GM13977 (cell line): ENCODE data around the gene KCNMA1.

Experiments used
- DNase-seq: peaks from one replicate; pipeline ENCODE4 v3.0.0; 2012; ENCODE audit warnings: low spot score
- in situ Hi-C: fragments of 300-500 bp; cut with MboI; formaldehyde crosslinking; loops from one replicate; pipeline ENCODE4 v1.12.0; 2022; ENCODE audit warnings: low sequenced_read_pairs, low pct_unique_long_range_greater_than_20kb, mixed read lengths, inconsistent platforms; ENCODE audit not compliant: unreplicated experiment
- TF ChIP-seq, protein P1 (sequence below): IDR thresholded peaks from 2 replicates; pipeline ENCODE4 v1.5.1; 2012; ENCODE audit warnings: mild to moderate bottlenecking, control low read depth; ENCODE audit not compliant: insufficient read depth; ENCODE audit errors: extremely low read depth, missing control alignments

The KCNMA1 gene

DNA sequence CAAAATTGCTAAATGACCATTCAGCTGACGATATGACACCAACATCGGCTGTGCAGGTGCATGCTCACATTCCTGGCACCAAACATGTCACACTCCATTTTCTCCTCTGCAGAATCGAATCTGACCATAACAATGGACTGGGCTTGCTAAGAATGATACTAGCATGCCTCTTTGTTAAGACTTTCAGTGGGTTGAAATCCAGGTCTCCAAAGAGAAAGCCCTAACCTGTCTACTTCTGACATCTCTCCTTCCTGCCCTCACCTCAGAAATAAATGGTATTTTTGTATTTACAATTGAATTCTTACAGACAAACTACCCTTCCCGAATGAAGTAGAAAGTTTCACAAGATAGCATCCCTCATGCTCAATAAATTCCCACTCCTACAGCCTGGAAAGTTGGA lies 373.9 kb downstream of the KCNMA1 start:
- TF ChIP-seq, protein P1, sequence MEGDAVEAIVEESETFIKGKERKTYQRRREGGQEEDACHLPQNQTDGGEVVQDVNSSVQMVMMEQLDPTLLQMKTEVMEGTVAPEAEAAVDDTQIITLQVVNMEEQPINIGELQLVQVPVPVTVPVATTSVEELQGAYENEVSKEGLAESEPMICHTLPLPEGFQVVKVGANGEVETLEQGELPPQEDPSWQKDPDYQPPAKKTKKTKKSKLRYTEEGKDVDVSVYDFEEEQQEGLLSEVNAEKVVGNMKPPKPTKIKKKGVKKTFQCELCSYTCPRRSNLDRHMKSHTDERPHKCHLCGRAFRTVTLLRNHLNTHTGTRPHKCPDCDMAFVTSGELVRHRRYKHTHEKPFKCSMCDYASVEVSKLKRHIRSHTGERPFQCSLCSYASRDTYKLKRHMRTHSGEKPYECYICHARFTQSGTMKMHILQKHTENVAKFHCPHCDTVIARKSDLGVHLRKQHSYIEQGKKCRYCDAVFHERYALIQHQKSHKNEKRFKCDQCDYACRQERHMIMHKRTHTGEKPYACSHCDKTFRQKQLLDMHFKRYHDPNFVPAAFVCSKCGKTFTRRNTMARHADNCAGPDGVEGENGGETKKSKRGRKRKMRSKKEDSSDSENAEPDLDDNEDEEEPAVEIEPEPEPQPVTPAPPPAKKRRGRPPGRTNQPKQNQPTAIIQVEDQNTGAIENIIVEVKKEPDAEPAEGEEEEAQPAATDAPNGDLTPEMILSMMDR, result no peak
- no peak for DNase-seq
- in situ Hi-C loops, result no loop called here

DNA sequence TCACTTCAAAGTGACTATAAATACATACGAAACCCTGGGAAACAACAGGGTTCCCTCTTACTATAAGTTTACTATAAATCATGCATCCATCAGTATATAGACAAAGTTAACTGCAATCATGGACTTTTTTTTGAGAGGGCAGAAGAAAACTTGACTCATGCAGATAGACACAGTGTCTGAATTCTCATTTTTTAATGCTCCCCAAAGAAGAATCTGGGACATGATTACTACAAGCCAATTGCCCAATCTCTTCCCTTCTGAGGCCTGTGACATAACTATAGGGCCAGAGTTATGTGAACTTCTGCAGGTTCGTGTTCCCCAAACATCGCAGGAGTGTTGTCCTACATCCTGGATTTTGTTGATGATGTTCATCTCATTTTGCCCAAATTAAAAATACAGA lies 376.5 kb downstream of the KCNMA1 start:
- in situ Hi-C loops, result no loop called here
- no peak for DNase-seq

DNA sequence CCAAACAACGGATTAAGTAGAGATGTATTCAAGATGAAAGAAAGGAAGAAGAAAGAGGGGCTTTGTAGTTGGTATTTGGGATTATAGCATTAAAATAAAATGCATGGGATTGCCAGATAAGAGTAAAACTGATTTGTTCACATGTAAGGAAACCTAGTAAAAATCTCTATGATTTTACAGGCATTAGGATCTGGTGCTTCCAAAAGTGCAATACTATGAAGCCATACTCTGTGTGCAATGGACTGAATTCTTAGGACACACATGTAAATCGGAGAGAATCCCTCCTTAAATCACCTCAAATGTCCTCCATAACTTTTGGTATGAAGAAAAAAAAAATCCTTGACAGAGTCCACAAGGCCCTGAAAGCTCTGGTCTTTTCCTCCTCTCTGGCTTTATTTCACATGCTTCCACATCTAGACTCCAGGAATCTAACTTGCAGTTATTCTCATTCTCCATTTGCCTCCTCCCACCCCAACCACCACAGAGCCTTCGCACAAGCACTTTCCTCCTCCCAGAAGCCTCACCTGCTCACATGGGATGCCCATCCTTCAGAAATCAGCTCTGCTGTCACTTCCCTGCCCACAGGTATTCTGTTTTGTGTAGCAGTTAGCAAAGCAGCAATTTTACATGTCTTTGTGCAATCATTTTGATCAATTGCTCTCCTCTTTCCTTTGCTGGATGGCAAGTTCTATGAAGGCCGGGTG lies 378.3 kb downstream of the KCNMA1 start:
- in situ Hi-C loops, result no loop called here
- TF ChIP-seq, protein P1, result no peak
- DNase-seq, result no peak

More for the DNA sequence above, 376.5 kb downstream of the KCNMA1 start:
- TF ChIP-seq, protein P1, result no peak

DNA sequence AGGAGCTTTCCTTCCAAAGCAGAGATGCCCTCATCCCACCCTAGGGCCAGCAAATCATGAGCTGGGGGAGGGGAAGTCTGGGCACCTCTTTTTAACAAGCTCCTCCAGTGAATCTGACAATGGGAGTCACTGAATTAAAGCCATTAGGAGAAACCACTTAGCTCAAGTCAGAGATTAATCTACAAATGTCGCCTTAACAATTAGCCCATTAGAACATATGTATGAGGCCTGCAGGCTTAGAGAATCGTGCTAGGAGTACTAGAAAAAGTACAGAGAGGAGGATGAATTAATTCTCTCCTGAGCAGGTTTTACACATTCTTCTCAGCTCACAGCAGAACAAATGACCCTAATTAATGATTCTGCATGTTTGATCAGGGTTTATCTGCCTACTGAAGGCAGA lies 381.3 kb downstream of the KCNMA1 start:
- TF ChIP-seq, protein P1, result no peak
- DNase-seq, result no peak
- in situ Hi-C loops, result no loop called here

DNA sequence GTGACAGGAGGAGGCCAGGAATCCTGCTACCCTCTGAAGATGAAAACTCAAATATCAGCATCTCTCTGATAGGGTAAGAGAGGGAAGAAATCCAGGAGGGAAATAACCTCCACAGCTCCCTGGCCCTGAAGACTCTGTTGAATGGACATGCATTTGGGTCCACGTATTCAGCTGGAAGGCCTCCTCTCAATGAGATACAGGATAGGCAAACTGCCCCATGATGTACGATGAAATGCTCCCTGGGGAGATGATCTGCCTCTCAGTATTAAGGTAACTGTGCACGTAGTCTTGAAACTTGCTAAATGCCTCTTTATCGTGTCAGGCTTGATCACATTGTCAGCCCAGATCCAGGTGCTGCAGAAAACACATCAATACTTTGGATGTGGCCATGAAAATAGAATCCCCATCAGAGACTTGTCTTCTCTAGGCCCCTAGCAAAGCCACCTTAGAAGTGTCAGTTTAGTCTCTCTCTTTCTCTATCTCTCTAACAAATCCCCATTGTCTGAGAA lies 384.0 kb downstream of the KCNMA1 start:
- TF ChIP-seq, protein P1, result no peak
- in situ Hi-C loops, result no loop called here
- DNase-seq, result no peak

DNA sequence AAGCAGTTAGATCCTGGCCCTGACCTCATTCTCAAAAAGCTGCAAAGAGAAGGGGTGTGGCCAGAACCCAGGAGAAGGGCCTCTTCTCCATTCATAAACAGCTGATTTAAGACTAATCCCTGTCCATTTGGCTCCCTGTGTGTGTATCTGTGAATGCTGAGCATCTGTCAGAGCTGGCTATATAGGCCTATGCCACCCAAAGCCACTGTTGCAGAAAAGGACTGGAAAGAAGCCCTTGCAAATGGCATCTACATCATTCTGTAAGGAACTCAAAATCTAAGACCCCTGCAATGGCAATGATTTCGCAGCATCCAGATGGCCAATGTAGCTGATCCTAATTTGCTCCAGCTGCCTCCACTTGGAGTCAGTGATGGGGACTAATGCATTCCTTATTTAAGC lies 384.5 kb downstream of the KCNMA1 start:
- in situ Hi-C loops, result no loop called here
- TF ChIP-seq, protein P1, result no peak
- no peak for DNase-seq
